IMR-90 (cell line): ENCODE measurements around the gene ATM. TPM values are rescaled to one million over a fixed set of nuclear protein-coding genes. Genes with fewer than 3 reads are reported as not detected.

Experiments
- ATAC-seq: fragments of 200-7000 bp; cut with Tn5 transposase; 2 replicates; pipeline ENCODE4 v1.9.1; 2020; ENCODE audit warnings: low read depth, mild to moderate bottlenecking, moderate library complexity
- BruUV-seq: library from RNA; stranded (reverse); fragments of 400-500 nt; replicated peaks from 2 replicates; lab custom pipeline; 2021; lab: Mats Ljungman, UMichigan
- CTCF ChIA-PET: fragments of 300-600 bp; formaldehyde crosslinking; extraction: SDS; loops from one replicate; lab custom pipeline; 2021; ENCODE audit warnings: antibody characterized with exemption; lab: Yijun Ruan, JAX
- POLR2A ChIA-PET: fragments of 300-600 bp; sonication (Branson Sonifier 250); formaldehyde crosslinking; loops from one replicate; lab custom pipeline; 2022; ENCODE audit warnings: antibody characterized with exemption; ENCODE audit not compliant: unreplicated experiment; lab: Charles Lee
- DNase-seq: peaks from one replicate; pipeline ENCODE4 v3.0.0; 2013
- H2AFZ ChIP-seq: replicated peaks from 2 replicates; pipeline ENCODE3; 2013; ENCODE audit warnings: low read length, mild to moderate bottlenecking; ENCODE audit not compliant: poor library complexity
- H2AK5ac ChIP-seq: 2 replicates; pipeline ENCODE4 v1.6.1; 2013; ENCODE audit warnings: low read depth, low read length, inconsistent platforms
- H2AK9ac ChIP-seq: replicated peaks from 2 replicates; pipeline ENCODE3; 2013; ENCODE audit warnings: mild to moderate bottlenecking, low read depth, low read length, moderate library complexity; ENCODE audit not compliant: poor library complexity
- H2BK120ac ChIP-seq: 2 replicates; pipeline ENCODE4 v1.6.1; 2013; ENCODE audit warnings: low read depth, low read length, inconsistent platforms
- H2BK15ac ChIP-seq: 3 replicates; pipeline ENCODE4 v1.6.1; 2013; ENCODE audit warnings: low read depth, low read length, inconsistent platforms
- H2BK20ac ChIP-seq: 2 replicates; pipeline ENCODE4 v1.6.1; 2013; ENCODE audit warnings: low read depth, mild to moderate bottlenecking, inconsistent platforms, low read length, moderate library complexity
- H2BK5ac ChIP-seq: 2 replicates; pipeline ENCODE4 v1.6.1; 2013; ENCODE audit warnings: mild to moderate bottlenecking, low read depth, low read length, inconsistent platforms; ENCODE audit not compliant: poor library complexity, severe bottlenecking
- H3K14ac ChIP-seq: replicated peaks from 2 replicates; pipeline ENCODE4 v1.6.1; 2013; ENCODE audit warnings: low read depth, low read length, inconsistent platforms
- H3K18ac ChIP-seq: 2 replicates; pipeline ENCODE4 v1.6.1; 2013; ENCODE audit warnings: low read depth, low read length, control low read depth
- H3K23ac ChIP-seq: 2 replicates; pipeline ENCODE4 v1.6.1; 2013; ENCODE audit warnings: low read depth, low read length, inconsistent platforms
- H3K27ac ChIP-seq: 2 replicates; pipeline ENCODE4 v1.5.1; 2013; ENCODE audit warnings: mild to moderate bottlenecking, control low read depth, low read length; ENCODE audit not compliant: insufficient read depth
- H3K27me3 ChIP-seq: 2 replicates; pipeline ENCODE4 v1.6.1; 2013; ENCODE audit warnings: low read length; ENCODE audit not compliant: control insufficient read depth, insufficient read depth
- H3K36me3 ChIP-seq: 2 replicates; pipeline ENCODE4 v1.6.1; 2013; ENCODE audit warnings: low read length, mixed read lengths; ENCODE audit not compliant: control insufficient read depth, insufficient read depth
- H3K4ac ChIP-seq: 2 replicates; pipeline ENCODE4 v1.6.1; 2013; ENCODE audit warnings: low read depth, low read length, inconsistent platforms
- H3K4me1 ChIP-seq: 2 replicates; pipeline ENCODE4 v1.6.1; 2013; ENCODE audit warnings: low read length, mixed read lengths; ENCODE audit not compliant: control insufficient read depth, insufficient read depth
- H3K4me2 ChIP-seq: 2 replicates; pipeline ENCODE4 v1.6.1; 2013; ENCODE audit warnings: low read depth, mild to moderate bottlenecking, control low read depth, low read length, moderate library complexity
- H3K4me3 ChIP-seq: 2 replicates; pipeline ENCODE4 v1.5.1; 2013; ENCODE audit warnings: low read depth, mild to moderate bottlenecking, control low read depth, low read length, moderate library complexity; ENCODE audit not compliant: insufficient read depth
- H3K56ac ChIP-seq: 2 replicates; pipeline ENCODE4 v1.6.1; 2013; ENCODE audit warnings: low read length, inconsistent platforms; ENCODE audit not compliant: insufficient read depth; ENCODE audit errors: extremely low read depth
- H3K79me1 ChIP-seq, 2 experiments: 2 replicates each; pipeline ENCODE4 v1.6.1; 2013; ENCODE audit warnings: low read length in 2 of 2, inconsistent platforms in 1 of 2, low read depth in 1 of 2
- H3K9ac ChIP-seq: 2 replicates; pipeline ENCODE4 v1.6.1; 2013; ENCODE audit warnings: low read depth, low read length, control low read depth
- H3K9me1 ChIP-seq: 2 replicates; pipeline ENCODE4 v1.6.1; 2013; ENCODE audit warnings: low read length, inconsistent platforms; ENCODE audit not compliant: insufficient read depth
- H3K9me3 ChIP-seq: 2 replicates; pipeline ENCODE4 v1.6.1; 2013; ENCODE audit warnings: low read length; ENCODE audit not compliant: control insufficient read depth, insufficient read depth
- H4K20me1 ChIP-seq: 2 replicates; pipeline ENCODE4 v1.6.1; 2013; ENCODE audit warnings: low read length, inconsistent platforms; ENCODE audit not compliant: insufficient read depth
- H4K5ac ChIP-seq: 2 replicates; pipeline ENCODE4 v1.6.1; 2013; ENCODE audit warnings: mild to moderate bottlenecking, low read depth, low read length, control low read depth
- H4K8ac ChIP-seq, 2 experiments: 2 replicates each; pipeline ENCODE4 v1.6.1; 2013; ENCODE audit warnings: low read depth in 2 of 2, low read length in 2 of 2, control low read depth in 1 of 2, inconsistent platforms in 1 of 2
- H4K91ac ChIP-seq: 2 replicates; pipeline ENCODE4 v1.6.1; 2013; ENCODE audit warnings: low read depth, low read length, inconsistent platforms; ENCODE audit not compliant: insufficient read depth
- BHLHE40 ChIP-seq: fragments of 150-350 bp; IDR thresholded peaks from 2 replicates; pipeline ENCODE4 v1.6.1; 2016; ENCODE audit warnings: mild to moderate bottlenecking, low read depth, low read length
- CEBPB ChIP-seq: IDR thresholded peaks from 2 replicates; pipeline ENCODE4 v1.6.1; 2012; ENCODE audit warnings: low read depth, low read length, improper control_type of control experiment
- CHD1 ChIP-seq: IDR thresholded peaks from 2 replicates; pipeline ENCODE4 v1.6.1; 2012; ENCODE audit warnings: low read depth, low read length, improper control_type of control experiment
- ELK1 ChIP-seq: fragments of 150-350 bp; IDR thresholded peaks from 2 replicates; pipeline ENCODE4 v1.6.1; 2016; ENCODE audit warnings: low read depth, mild to moderate bottlenecking, low read length, moderate library complexity, borderline replicate concordance
- FOS ChIP-seq: fragments of 150-350 bp; IDR thresholded peaks from 2 replicates; pipeline ENCODE4 v1.6.1; 2016; ENCODE audit warnings: low read depth, low read length
- MAFK ChIP-seq: IDR thresholded peaks from 2 replicates; pipeline ENCODE4 v1.6.1; 2012; ENCODE audit warnings: low read depth, low read length, improper control_type of control experiment
- MAZ ChIP-seq: IDR thresholded peaks from 2 replicates; pipeline ENCODE4 v1.6.1; 2012; ENCODE audit warnings: low read depth, mild to moderate bottlenecking, low read length, improper control_type of control experiment, moderate library complexity, borderline replicate concordance
- NFE2L2 ChIP-seq: fragments of 150-350 bp; IDR thresholded peaks from 2 replicates; pipeline ENCODE4 v1.6.1; 2016; ENCODE audit warnings: low read depth, mild to moderate bottlenecking, low read length
- POLR2A ChIP-seq: IDR thresholded peaks from 2 replicates; pipeline ENCODE4 v1.6.1; 2012; ENCODE audit warnings: mild to moderate bottlenecking, low read depth, low read length
- RAD21 ChIP-seq: IDR thresholded peaks from 2 replicates; pipeline ENCODE4 v1.6.1; 2012; ENCODE audit warnings: low read length, improper control_type of control experiment
- RCOR1 ChIP-seq: IDR thresholded peaks from 2 replicates; pipeline ENCODE4 v1.6.1; 2012; ENCODE audit warnings: mild to moderate bottlenecking, low read length, improper control_type of control experiment; ENCODE audit not compliant: insufficient replicate concordance
- RFX5 ChIP-seq: IDR thresholded peaks from 2 replicates; pipeline ENCODE4 v1.8.0; 2012; ENCODE audit warnings: low read depth, mild to moderate bottlenecking, low read length, moderate library complexity
- SMC3 ChIP-seq: fragments of 150-350 bp; IDR thresholded peaks from 2 replicates; pipeline ENCODE4 v1.6.1; 2016; ENCODE audit warnings: low read depth, mild to moderate bottlenecking, antibody characterized with exemption, low read length, moderate library complexity
- USF2 ChIP-seq: fragments of 150-350 bp; IDR thresholded peaks from 2 replicates; pipeline ENCODE4 v1.6.1; 2017; ENCODE audit warnings: mild to moderate bottlenecking, antibody characterized with exemption, low read length, low read depth
- WGBS, 2 experiments: methylation state at CpG; one replicate each; pipeline versions ENCODE4 v1.1.5 to v1.1.7; 2013; ENCODE audit warnings: missing lambda C conversion rate in 2 of 2; ENCODE audit not compliant: insufficient read length in 1 of 2; ENCODE audit errors: extremely low coverage in 2 of 2; 5-methylcytosine and 5-hydroxymethylcytosine counted together
- dilution Hi-C: fragments of 300-500 bp; cut with HindIII; formaldehyde crosslinking; loops from one replicate; pipeline ENCODE4 v1.14.3; 2018; ENCODE audit warnings: low sequenced_read_pairs; ENCODE audit not compliant: unreplicated experiment
- in situ Hi-C: fragments of 300-500 bp; cut with MboI; formaldehyde crosslinking; loops from 3 replicates; pipeline ENCODE4 v1.14.3; 2019; ENCODE audit warnings: low sequenced_read_pairs, inconsistent platforms, mixed read lengths
- intact Hi-C: fragments of 100-400 bp; cut with micrococcal nuclease; formaldehyde crosslinking; loops from 2 replicates; pipeline ENCODE4 v1.10.0; 2022
- polyA plus RNA-seq, 3 experiments: library from polyadenylated mRNA; depleted of rRNA; stranded (reverse); fragments of >200 nt; gene quantifications; 2 replicates each; pipeline ENCODE4 v1.2.3, GENCODE V29; 2012; ENCODE audit warnings: low replicate concordance in 1 of 3
- total RNA-seq: library from RNA; depleted of rRNA; stranded (reverse); fragments of >200 nt; gene quantifications from 2 replicates; pipeline ENCODE4 v1.2.3, GENCODE V29; 2012
- TF ChIP-seq, protein P1 (sequence below): conservative IDR thresholded peaks from 2 replicates; pipeline ENCODE4 v1.5.1; 2012; ENCODE audit warnings: mild to moderate bottlenecking, low read depth, low read length, improper control_type of control experiment

Gene ATM
- total and polyA plus RNA-seq, 2 of the 4 experiments (the other 2 are of a cell fraction), result 18.1 to 30.6 TPM

DNA sequence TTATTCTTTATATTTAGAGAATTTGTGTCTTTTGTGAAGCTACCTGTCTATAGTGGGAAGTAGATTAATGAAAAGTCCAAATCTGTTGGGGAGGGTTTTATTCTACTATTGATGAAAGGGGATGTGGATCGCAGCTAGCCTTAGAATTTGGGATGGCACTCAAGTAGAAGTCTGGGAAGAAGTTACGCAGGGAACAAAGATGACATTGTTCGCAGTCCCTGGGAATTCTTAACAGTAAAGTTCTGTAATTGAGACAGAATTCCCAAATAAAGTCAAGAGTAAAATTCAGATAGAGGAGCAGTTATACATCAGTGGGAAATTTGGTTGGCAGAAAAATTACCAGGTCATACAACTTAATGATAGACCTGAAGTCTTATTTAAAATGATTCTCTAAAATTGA is 64.1 kb downstream of the ATM start:
- no peak for DNase-seq
- POLR2A ChIA-PET, result no interaction called here
- H3K18ac ChIP-seq, result no peak overlapping the region
- no peak overlapping the region for H3K14ac ChIP-seq
- no peak for ATAC-seq
- H3K56ac ChIP-seq, result no peak overlapping the region
- no peak overlapping the region for H4K5ac ChIP-seq
- no peak overlapping the region for H2BK15ac ChIP-seq
- H4K91ac ChIP-seq, result no peak overlapping the region
- H3K9me1 ChIP-seq, result no peaks in the 10 kb centered on the region
- H3K4me3 ChIP-seq, result no peak overlapping the region
- H4K8ac ChIP-seq, result no peak overlapping the region
- dilution Hi-C loops, result no loop called here
- no peaks in the 10 kb centered on the region for H3K27me3 ChIP-seq
- no peak overlapping the region for H2AK9ac ChIP-seq
- in situ Hi-C loops, result no loop called here
- no peak overlapping the region for H2BK120ac ChIP-seq
- H3K4me2 ChIP-seq, result no peak overlapping the region
- no peaks in the 10 kb centered on the region for H3K4me1 ChIP-seq
- H3K27ac ChIP-seq, result no peak overlapping the region
- H3K36me3 ChIP-seq, result peaks cover 22% of the 10 kb centered on the region
- H2BK5ac ChIP-seq, result no peak overlapping the region
- no peak overlapping the region for H2BK20ac ChIP-seq
- WGBS, 2 experiments, result 100% methylated on average over 2 of the region's 3 CpGs; no CpG with 5 or more reads in 1 of the 2 experiments
- H3K4ac ChIP-seq, result no peak overlapping the region
- BruUV-seq, result no TSS peak
- no peak overlapping the region for H3K23ac ChIP-seq
- H2AFZ ChIP-seq, result no peak overlapping the region
- H3K79me1 ChIP-seq, result no peaks in the 10 kb centered on the region
- TF ChIP-seq RCOR1, result no peak
- TF ChIP-seq CHD1, result no peak
- TF ChIP-seq BHLHE40, result no peak
- TF ChIP-seq MAZ, result no peak
- no peak for TF ChIP-seq MAFK
- no peak for TF ChIP-seq RFX5
- TF ChIP-seq, protein P1, sequence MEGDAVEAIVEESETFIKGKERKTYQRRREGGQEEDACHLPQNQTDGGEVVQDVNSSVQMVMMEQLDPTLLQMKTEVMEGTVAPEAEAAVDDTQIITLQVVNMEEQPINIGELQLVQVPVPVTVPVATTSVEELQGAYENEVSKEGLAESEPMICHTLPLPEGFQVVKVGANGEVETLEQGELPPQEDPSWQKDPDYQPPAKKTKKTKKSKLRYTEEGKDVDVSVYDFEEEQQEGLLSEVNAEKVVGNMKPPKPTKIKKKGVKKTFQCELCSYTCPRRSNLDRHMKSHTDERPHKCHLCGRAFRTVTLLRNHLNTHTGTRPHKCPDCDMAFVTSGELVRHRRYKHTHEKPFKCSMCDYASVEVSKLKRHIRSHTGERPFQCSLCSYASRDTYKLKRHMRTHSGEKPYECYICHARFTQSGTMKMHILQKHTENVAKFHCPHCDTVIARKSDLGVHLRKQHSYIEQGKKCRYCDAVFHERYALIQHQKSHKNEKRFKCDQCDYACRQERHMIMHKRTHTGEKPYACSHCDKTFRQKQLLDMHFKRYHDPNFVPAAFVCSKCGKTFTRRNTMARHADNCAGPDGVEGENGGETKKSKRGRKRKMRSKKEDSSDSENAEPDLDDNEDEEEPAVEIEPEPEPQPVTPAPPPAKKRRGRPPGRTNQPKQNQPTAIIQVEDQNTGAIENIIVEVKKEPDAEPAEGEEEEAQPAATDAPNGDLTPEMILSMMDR, result no peak
- TF ChIP-seq ELK1, result no peak
- TF ChIP-seq RAD21, result no peak
- no peak for TF ChIP-seq CEBPB
- TF ChIP-seq POLR2A, result no peak
- no peak for TF ChIP-seq FOS
- TF ChIP-seq SMC3, result no peak
- TF ChIP-seq NFE2L2, result no peak
- TF ChIP-seq USF2, result no peak
- CTCF ChIA-PET, result no interaction called here
- intact Hi-C loops, result loop anchor here (5.0 kb wide), 1 partner anchor 50 kb away; no protein-coding TSS in a partner anchor
- H3K9me3 ChIP-seq, result no peaks in the 10 kb centered on the region
- H3K9ac ChIP-seq, result no peak overlapping the region
- H4K20me1 ChIP-seq, result no peaks in the 10 kb centered on the region
- H2AK5ac ChIP-seq, result no peak overlapping the region
